Stimulated activated CD4-positive, alpha-beta T cell treated with anti-CD3 and anti-CD28 coated beads, TNF-alpha, amount 100 ng/mL, for 1 hour (primary cell): ENCODE results near the gene KIRREL1.

ENCODE experiments used
- DNase-seq, 3 donors: peaks; one replicate each; pipeline ENCODE4 v3.0.0-alpha.2; 2020; ENCODE audit warnings: low read depth in 3 of 3, low spot score in 1 of 3

The KIRREL1 gene

DNA sequence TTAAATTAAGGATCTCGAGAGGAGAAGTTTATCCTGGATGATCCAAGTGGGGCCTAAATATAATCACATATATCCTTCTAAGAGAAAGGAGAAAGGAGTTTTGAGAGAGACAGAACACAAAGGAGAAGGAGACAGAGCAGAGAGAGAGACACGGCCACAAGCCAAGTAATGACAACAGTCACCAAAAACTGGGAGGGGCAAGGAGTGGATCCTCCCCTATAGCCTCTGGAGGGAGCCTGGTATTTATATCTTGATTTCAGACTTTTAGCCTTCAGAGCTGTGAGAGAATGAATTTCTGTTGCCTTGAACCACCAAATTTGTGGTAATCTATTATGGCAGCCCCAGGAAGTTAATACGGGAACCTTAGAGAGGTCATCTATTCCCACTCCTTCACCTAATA lies 137.8 kb downstream of the KIRREL1 start:
- no peak for DNase-seq

DNA sequence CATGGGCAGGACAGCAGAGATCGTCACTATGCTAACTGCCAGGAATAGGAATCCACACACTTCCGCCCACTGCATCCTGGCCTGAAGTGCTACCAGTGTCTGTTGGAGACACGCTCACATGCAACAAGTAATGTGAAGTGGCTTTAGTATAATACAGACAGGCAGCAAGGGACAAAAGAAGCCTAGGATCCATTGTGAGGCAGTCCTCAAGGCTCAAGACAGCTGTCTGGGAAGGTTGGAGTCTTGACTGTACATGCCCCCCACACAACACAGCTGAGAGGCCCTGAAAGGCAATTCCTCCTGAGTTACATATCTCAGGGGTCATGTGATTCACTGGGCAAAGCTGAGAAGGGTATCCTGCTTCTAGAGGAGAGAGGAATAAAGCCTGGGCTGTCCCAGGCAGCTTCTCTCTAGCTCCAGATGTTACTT lies 147.3 kb downstream of the KIRREL1 start:
- no peak for DNase-seq

DNA sequence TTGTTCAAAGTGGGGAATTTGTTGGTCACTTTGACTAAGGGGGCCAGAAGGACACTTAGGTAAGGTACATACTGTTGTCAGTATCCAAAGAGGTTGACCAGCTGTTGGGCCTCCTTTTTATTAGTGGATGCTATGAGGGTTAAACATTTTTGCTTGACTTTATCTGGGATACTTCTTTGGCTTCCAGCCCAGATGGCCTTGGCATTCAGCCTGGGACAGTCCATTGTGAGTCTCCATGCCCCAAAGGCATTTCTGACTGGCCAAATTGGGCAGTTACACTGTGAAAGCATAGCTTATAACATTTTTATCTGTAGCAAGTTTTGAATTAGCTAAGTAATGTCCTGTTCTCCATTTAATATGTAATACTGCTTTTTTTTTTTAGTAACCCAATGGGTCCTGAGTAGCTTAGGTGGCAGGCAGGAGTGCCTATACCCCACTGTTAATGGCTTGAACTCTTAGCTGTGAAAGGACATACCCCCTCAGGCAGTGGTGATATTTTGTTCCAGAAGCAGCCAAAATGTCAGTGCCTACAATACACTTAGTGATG lies 151.8 kb downstream of the KIRREL1 start:
- no peak for DNase-seq

DNA sequence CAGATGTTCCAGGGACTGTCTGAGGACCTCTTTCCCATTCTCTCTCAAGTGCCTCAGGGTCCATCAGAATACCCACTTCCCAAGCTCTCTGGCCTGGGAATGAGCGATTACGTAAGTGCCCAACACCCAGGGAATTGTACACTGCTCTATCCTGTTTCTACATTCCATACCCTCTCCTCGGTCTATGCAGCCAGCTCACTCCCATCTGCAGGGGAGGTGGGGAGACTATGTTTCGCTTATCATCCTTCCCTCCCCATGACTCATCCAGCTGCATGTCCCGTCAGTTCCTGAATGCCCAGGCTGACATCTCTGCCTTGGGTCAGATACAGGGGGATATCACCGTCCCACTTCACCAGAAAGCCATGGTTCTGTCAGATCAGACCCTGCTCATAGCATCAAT lies 152.7 kb downstream of the KIRREL1 start:
- DNase-seq: no peak

DNA sequence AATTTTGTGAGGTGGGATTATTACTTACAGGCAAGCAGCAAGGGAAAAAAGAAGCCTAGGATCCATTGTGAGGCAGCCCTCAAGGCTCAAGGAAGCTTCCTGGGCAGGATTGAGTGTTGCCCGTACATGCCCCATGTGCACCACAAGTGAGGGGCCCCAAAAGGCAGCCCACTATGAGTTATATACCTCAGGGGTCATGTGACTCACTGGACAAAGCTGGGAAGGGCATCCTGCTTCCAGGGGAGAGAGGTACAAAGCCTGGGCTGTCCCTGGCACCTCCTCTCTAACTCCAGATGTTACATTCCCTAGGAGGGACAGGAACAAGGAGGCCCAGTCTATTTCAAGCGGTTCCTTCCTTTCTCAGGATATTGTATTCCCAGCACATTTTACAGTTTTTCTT lies 153.3 kb downstream of the KIRREL1 start:
- DNase-seq: no peak

- no peak for DNase-seq
Observed at GRCh38 chr1:158147401-158147800, 154.0 kb downstream of the KIRREL1 start.

DNA sequence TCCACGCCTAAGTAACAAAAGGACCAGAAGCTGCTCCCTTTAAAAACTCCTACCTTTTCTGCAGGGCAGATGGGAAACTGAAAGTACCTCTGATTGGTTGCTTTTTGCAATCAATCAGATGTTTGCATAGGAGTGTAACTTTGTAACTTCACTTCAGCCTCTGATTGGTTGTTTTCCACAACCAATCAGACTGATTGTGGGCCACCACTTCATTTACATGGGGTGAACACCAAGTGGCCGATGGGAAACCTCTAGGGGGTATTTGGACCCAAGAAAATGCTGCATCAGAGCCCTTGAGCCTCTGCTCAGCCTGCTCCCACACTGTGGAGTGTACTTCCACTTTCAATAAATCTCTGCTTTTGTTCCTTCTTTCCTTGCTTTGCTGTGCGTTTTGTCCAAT lies 154.4 kb downstream of the KIRREL1 start:
- DNase-seq: no peak

DNA sequence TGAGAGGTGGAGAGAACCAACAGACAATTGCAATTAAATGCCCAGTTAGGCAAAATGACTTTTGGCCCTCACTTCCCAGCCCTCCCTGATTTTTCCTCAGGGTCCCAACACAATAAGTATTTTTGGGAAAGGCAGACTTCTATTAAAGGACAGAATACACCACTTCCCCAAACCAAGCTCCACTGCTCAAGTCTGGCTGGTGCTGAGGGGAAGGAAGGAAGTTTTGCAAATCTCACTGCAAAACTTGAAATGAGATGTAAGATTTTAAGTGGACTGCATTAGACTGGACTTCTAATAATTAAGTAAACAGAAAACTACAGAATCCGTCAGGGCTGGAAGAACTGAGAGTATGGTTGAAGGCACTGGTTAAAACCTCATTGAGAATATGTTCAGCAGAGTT lies 155.0 kb downstream of the KIRREL1 start:
- DNase-seq: no peak

DNA sequence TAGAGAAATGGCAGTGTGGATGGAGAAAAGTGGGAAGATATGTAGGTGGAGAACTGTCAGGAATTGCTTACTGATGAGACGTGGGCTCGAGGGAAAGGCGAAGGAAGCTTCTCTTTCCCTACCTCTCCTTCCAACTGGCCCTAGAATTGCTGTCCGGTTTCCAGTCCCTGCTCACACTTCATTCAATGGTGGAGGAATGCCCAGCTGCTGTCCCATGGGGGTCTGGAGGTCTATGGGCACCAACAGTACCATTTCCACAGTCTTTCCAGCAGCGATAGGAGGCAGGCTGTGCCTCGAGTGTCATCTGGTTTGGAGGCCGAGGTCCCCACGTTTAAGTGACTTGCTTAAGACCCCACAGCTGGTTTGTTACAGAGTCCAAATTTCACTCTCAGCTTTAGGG lies 155.7 kb downstream of the KIRREL1 start:
- no peak for DNase-seq
